BJ (cell line): ENCODE data around the gene HS3ST3B1. TPM values are rescaled to one million over a fixed set of nuclear protein-coding genes. Genes with fewer than 3 reads are reported as not detected.

Experiments
- CTCF ChIA-PET: fragments of 350-600 bp; formaldehyde crosslinking; extraction: SDS; loops from one replicate; lab custom pipeline; 2021; ENCODE audit warnings: antibody characterized with exemption, inconsistent platforms; lab: Yijun Ruan, JAX
- POLR2A ChIA-PET: fragments of 300-600 bp; sonication (Branson Sonifier 250); formaldehyde crosslinking; extraction: SDS; loops from one replicate; lab custom pipeline; 2021; ENCODE audit warnings: antibody characterized with exemption; lab: Charles Lee
- DNase-seq: peaks from one replicate; pipeline ENCODE4 v3.0.0-alpha.2; 2011; ENCODE audit warnings: low read depth
- H3K27me3 ChIP-seq: 2 replicates; pipeline ENCODE4 v1.6.0; 2011; ENCODE audit warnings: low read length; ENCODE audit not compliant: control insufficient read depth, insufficient read depth
- H3K36me3 ChIP-seq: 2 replicates; pipeline ENCODE4 v1.5.1; 2011; ENCODE audit warnings: low read length; ENCODE audit not compliant: control insufficient read depth, insufficient read depth
- H3K4me3 ChIP-seq: 2 replicates; pipeline ENCODE4 v1.5.1; 2011; ENCODE audit warnings: low read depth, mild to moderate bottlenecking, control low read depth, low read length
- polyA plus RNA-seq: library from polyadenylated mRNA; depleted of rRNA; stranded (reverse); fragments of >200 nt; gene quantifications from 2 replicates; pipeline ENCODE4 v1.2.3, GENCODE V29; 2011
- TF ChIP-seq, protein P1 (sequence below): IDR thresholded peaks from 2 replicates; pipeline ENCODE4 v1.5.1; 2011; ENCODE audit warnings: low read depth, mild to moderate bottlenecking, control low read depth, inconsistent platforms, low read length, moderate library complexity; ENCODE audit not compliant: insufficient read depth

HS3ST3B1 gene
- polyA plus RNA-seq, 1 experiment: 3.4 TPM

DNA sequence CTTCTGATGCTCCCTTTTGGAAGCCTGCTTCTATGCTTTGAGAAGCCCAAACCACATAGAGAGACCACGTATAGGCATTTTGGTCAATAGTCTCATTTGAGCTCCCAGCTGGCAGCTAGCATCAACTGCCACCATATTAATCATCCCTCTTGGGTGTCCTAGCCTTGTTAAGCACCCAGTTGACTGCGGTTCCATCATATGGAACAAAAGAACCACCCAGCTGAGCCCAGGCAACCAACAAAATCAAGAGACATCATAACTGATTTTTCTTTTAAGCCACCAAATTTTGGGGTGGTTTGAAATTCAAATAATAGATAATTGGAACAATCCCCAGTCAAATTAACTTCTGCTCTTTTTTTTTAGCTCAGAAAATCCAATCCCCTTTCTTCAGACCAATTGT is 53.9 kb downstream of the HS3ST3B1 start:
- DNase-seq: no peak
- TF ChIP-seq, protein P1, sequence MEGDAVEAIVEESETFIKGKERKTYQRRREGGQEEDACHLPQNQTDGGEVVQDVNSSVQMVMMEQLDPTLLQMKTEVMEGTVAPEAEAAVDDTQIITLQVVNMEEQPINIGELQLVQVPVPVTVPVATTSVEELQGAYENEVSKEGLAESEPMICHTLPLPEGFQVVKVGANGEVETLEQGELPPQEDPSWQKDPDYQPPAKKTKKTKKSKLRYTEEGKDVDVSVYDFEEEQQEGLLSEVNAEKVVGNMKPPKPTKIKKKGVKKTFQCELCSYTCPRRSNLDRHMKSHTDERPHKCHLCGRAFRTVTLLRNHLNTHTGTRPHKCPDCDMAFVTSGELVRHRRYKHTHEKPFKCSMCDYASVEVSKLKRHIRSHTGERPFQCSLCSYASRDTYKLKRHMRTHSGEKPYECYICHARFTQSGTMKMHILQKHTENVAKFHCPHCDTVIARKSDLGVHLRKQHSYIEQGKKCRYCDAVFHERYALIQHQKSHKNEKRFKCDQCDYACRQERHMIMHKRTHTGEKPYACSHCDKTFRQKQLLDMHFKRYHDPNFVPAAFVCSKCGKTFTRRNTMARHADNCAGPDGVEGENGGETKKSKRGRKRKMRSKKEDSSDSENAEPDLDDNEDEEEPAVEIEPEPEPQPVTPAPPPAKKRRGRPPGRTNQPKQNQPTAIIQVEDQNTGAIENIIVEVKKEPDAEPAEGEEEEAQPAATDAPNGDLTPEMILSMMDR: no peak
- CTCF ChIA-PET: interaction anchor here (1.4 kb wide), 1 partner anchor 11 kb away, joined by 3 read pairs; no protein-coding TSS in a partner anchor
- POLR2A ChIA-PET: no interaction called here
- H3K4me3 ChIP-seq: no peak overlapping the region
- H3K36me3 ChIP-seq: no peaks in the 10 kb centered on the region
- no peaks in the 10 kb centered on the region for H3K27me3 ChIP-seq

DNA sequence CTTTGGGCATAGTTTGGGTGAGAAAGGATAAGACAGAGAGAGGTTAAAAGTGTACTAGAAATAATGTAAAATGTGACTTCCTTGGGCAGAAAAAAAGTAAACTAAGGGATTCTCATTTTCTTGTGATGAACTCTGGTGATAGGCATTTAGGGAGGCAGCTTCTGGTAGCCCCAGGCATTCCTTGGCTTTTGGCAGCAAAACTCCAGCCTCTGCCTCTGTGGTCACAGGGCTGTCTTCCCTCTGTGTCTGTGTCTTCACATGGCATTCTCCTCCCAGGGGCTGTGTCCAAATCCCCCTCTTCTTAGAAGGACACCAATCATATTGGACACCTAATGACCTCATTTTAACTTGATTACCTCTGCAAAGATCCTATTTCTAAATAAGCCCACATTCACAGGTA is 54.7 kb downstream of the HS3ST3B1 start:
- H3K4me3 ChIP-seq: no peak overlapping the region
- no peaks in the 10 kb centered on the region for H3K27me3 ChIP-seq
- ChIA-PET POLR2A (no interaction called here), CTCF (interaction anchor here (1.4 kb wide), 1 partner anchor 11 kb away, joined by 3 read pairs; no protein-coding TSS in a partner anchor)
- DNase-seq: no peak
- H3K36me3 ChIP-seq: no peaks in the 10 kb centered on the region
- TF ChIP-seq, protein P1: no peak

DNA sequence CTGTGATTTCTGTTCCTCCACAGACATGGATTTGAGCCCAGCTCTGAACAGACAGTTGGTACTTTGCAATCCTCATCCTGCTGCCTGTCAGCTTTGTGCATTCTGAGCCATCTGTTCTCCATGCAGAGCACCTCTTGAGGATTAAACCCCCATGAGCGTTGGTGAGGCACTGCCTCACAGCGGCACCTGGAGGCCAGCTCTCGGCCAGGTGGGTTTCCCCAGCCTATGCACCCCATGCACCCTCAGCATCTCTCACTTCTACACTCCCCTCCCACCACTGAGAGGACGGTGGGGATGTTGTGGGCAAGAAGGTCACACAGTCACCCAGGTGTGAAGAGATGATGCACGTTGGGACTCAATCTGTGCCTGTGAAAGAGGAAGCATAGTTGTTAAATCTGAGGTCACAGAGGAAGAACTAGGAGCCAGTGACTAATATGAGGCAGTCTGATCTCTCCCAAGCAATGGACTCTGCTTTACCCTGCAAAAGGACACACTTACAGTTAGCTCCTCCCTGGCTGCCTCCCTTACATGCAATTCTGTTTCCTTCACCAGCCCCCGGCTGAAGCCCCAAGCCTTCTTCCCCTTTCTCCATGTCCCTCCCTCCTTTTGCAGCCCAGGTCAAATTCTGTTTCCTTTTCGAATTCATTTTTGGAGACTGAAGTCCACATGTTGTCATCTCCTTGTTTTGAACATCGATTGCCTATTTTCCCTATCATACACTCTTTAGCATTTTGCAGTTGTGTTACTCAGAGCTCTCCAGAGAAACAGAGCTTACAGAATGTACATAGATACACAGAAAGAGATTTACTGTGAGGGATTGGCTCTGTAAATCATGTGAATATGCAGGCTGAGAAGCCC is 58.5 kb downstream of the HS3ST3B1 start:
- Histone ChIP-seq H3K36me3 (no peaks in the 10 kb centered on the region), H3K27me3 (no peaks in the 10 kb centered on the region), H3K4me3 (no peak overlapping the region)
- ChIA-PET CTCF (interaction anchor here (0.7 kb wide), 1 partner anchor 54 kb away, joined by 3 read pairs; no protein-coding TSS in a partner anchor), POLR2A (no interaction called here)
- TF ChIP-seq, protein P1: no peak
- DNase-seq: no peak

GRCh38 chr17:14360856-14361255 is 60.0 kb downstream of the HS3ST3B1 start:
- CTCF ChIA-PET: interaction anchor here (0.7 to 1.1 kb wide), 2 partner anchors 40 to 964 kb away, joined by 3 read pairs; no protein-coding TSS in a partner anchor
- no peak for DNase-seq
- no peaks in the 10 kb centered on the region for H3K27me3 ChIP-seq
- no peak overlapping the region for H3K4me3 ChIP-seq
- TF ChIP-seq, protein P1: no peak
- POLR2A ChIA-PET: no interaction called here
- no peaks in the 10 kb centered on the region for H3K36me3 ChIP-seq

- no peaks in the 10 kb centered on the region for H3K36me3 ChIP-seq
- no peak for DNase-seq
- TF ChIP-seq, protein P1: no peak
- no peak overlapping the region for H3K4me3 ChIP-seq
- H3K27me3 ChIP-seq: no peaks in the 10 kb centered on the region
- ChIA-PET POLR2A (no interaction called here), CTCF (interaction anchor here (0.7 to 1.1 kb wide), 2 partner anchors 9 to 964 kb away, joined by 3 read pairs; no protein-coding TSS in a partner anchor)
These were observed 60.6 kb downstream of the HS3ST3B1 start for GRCh38 chr17:14361470-14361869.
